DMS114 treated with DMSO at 0.1 percent for 48 hours (cell line): ENCODE data around the gene ODC1.

Source experiments
- DNase-seq: peaks from one replicate; lab custom pipeline; 2025; ENCODE audit not compliant: unreplicated experiment; lab: John Stamatoyannopoulos, UW

The ODC1 gene

GRCh38 chr2:10402653-10403215 is 45.4 kb downstream of the ODC1 start:
- DNase-seq, result no peak

- DNase-seq, result no peak
Measured at GRCh38 chr2:10402062-10402585, 46.0 kb downstream of the ODC1 start.

- no peak for DNase-seq
Measured at GRCh38 chr2:10400978-10401951, 46.9 kb downstream of the ODC1 start.

- no peak for DNase-seq
Measured at GRCh38 chr2:10400568-10400977, 47.6 kb downstream of the ODC1 start.

- DNase-seq, result no peak
Measured at GRCh38 chr2:10400002-10400401, 48.1 kb downstream of the ODC1 start.

GRCh38 chr2:10399358-10399757 is 48.8 kb downstream of the ODC1 start:
- no peak for DNase-seq

GRCh38 chr2:10398496-10398895 is 49.6 kb downstream of the ODC1 start:
- DNase-seq, result no peak

GRCh38 chr2:10397878-10398277 is 50.2 kb downstream of the ODC1 start:
- no peak for DNase-seq

- no peak for DNase-seq
Measured at GRCh38 chr2:10397297-10397875, 50.7 kb downstream of the ODC1 start.

- DNase-seq, result no peak
Measured at GRCh38 chr2:10396464-10396863, 51.7 kb downstream of the ODC1 start.

- DNase-seq, result no peak
Measured at GRCh38 chr2:10395893-10396292, 52.2 kb downstream of the ODC1 start.

GRCh38 chr2:10393640-10393982 is 54.5 kb downstream of the ODC1 start:
- DNase-seq, result no peak

GRCh38 chr2:10392951-10393639 is 55.0 kb downstream of the ODC1 start:
- no peak for DNase-seq

- no peak for DNase-seq
Measured at GRCh38 chr2:10392548-10392947, 55.6 kb downstream of the ODC1 start.

- no peak for DNase-seq
Measured at GRCh38 chr2:10392100-10392499, 56.0 kb downstream of the ODC1 start.

GRCh38 chr2:10390369-10390801 is 57.7 kb downstream of the ODC1 start:
- DNase-seq, result no peak
